ENCODE data around the gene PDE3A.

DNA sequence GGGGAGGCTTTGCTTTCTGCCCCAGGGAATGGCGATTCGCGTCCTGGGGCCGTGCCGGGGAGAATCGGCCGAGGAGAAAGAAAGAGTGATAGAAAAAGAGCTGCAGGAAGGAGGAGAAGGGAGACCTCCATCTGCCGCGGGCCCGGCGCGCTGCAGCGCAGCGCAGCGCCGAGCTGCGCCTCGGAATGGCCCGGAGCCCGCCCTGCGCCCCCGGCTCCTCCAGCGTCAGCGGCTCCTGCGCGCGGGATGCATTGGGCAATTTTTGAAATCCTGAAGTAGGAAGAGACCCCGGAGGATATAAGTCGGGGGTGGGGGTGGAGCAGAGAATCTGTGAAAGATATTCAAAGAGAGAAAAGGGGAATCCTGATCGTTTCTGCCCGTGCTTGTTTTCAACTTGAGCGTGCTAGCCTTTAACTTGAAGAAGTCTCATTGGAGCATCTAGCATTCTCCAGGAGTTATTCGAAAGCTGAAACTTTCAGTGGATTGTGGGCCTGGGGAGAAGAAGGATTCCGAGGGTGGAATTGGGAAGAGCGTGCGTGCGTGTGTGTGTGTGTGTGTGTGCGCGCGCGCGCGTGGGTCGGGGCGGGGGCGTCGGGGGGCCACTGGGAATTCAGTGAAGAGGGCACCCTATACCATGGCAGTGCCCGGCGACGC, 441 bp downstream of the PDE3A start:
- no peak for TF ChIP-seq POLR2A (IDR thresholded peaks at IDR 0.05)
- TF ChIP-seq CTCF (IDR thresholded peaks at IDR 0.05) = no peak
